NCI-H2107 treated with DMSO at 0.1 percent for 48 hours (cell line): ENCODE data around the gene CNTNAP2.

Source experiments
- DNase-seq: peaks from one replicate; lab custom pipeline; 2025; ENCODE audit not compliant: unreplicated experiment; lab: John Stamatoyannopoulos, UW

CNTNAP2 gene

DNA sequence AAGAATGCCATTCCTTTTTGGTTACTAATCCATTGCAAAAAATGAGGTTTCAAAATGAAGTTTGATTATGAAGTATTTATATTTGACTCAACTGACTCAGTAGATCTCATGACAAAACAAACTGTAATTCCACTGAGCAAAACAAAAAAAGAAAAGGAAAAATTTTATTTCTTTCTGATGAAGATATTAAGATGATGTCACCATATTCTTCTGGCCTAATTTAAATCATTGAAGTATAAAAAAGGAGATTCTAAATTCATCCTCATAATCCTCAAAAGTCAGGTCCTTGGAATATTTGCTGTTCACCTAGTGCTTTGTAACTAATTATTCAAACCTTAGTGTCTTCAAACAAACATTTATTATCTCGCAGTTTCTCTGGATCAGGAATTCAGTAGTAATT is 1183.7 kb downstream of the CNTNAP2 start:
- no peak for DNase-seq

DNA sequence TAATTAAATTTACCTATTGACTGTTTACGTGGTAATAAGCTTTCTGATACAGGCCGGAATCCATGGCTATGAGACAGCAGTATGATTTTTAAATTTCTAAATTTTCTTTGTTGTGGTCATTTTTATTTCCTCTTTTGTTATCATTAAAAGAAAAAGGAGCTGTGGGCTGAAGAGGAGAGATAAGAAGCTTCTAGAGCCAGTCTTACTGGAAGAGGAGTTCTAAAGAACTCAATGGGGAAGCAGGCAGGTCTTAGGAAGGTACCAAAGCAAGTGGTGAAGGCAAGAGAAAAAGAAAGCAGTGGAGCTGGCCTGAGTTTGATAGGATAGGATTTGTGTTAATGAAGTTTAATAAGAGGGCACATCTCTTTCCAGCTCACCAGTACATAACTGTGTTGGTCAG is 1187.8 kb downstream of the CNTNAP2 start:
- no peak for DNase-seq

DNA sequence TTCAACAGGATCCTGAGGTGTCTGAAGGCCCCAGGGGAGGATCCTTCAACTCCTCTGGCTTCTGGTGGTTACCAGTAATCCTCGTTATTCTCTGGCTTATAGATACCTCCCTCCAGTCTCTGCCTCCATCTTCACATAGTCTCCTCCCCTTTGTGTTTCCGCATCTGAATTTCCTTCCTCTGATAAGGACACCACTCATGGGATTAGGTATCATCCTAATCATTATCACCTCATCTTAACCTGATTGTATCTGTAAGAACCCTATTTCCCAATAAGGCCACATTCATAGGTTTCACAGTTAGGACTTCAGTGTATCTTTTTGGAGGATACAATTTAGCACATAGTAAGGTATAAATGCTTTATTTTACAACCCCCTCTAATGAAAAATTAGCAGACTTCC is 1189.2 kb downstream of the CNTNAP2 start:
- DNase-seq = no peak

DNA sequence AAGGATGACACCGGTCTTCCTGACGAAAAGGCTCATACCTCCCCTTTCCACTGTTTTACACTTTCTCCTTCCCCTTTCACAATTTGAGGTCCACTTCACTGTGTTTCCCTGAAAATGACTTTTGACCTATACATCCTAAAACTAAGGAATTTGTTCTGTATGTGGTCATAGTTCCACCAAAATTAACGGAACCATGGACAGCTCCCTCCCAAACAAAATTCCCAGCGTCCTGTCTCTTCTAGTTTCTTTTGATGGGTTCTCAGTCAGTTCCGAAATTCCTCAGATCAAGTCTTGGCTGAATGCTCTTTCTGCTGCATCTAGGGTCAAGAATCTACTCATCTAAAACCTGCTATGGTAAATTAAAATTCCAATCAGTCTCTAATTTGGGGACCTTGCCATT is 1191.9 kb downstream of the CNTNAP2 start:
- no peak for DNase-seq

DNA sequence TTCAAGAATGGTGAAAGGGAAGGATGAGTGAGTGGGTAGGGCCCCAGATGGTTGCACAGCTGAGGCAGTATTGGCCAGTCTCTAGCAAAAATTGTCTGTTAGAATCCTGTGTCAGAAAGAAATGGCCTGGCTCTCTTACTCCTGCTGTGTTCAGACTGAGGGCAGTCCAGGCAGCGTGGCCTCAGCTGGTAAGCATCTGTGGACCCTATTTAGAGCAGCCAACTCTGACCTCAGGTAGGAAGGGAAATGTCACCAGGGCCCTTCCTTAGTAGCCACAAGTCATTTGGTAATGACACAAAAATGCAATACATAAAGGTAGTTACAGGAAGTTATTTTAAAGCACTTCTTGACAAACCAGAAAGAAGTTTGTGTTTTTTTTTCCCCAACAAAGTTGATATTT is 1194.7 kb downstream of the CNTNAP2 start:
- DNase-seq = no peak

DNA sequence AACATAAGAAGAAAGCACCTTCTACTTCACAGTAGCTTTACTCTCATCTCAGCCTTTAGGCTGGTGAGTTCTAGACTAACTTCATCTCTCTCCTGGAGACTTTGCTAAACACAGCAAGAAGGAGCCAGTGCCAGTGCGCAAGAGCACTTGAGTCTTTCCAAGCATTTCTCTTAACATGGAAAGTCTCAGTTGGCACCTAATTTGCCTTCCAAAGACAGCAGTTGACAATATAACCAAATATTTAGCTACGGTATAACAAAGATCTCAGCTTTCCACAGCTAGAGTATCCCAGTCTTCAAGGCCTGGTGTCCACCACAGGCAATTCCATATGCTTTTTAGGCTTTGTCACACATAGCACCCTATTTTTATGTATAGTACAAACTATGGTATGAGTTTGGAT is 1204.9 kb downstream of the CNTNAP2 start:
- DNase-seq = no peak

DNA sequence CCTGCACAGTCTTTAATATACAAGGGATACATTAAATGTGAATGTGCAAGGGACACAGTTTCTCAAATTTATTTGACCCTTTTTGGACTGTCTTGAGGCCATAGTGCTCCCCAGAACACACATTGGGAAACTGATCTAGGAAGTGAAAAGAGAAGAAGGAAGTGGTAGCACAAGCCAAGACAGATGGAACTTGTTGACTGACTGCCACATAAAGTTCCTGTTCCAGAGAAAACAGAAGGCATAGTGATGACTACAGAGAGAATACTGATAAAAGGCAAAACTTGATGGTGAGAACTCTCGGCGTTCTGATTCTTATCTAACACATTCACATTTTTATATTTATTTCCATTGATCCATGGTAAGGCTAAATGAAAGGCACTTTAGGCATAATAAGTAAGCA is 1216.4 kb downstream of the CNTNAP2 start:
- no peak for DNase-seq

DNA sequence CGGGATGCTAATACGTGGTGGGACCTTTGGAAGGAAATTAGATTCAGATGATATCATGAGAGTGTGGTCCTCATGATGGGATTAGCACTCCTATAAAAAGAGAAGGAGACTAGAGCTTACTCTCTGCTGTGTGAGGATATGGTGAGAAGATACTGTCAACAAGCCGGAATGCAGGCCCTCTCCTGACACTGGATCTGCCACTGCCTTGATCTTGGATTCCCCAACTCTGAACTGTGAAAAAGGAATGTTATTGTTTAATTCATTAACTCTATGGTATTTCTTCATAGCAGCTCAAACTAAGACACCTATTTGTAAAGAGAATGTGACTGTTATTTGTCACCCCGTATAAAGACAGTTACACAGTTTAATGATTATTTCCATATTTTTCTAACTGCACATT is 1246.5 kb downstream of the CNTNAP2 start:
- DNase-seq = no peak

DNA sequence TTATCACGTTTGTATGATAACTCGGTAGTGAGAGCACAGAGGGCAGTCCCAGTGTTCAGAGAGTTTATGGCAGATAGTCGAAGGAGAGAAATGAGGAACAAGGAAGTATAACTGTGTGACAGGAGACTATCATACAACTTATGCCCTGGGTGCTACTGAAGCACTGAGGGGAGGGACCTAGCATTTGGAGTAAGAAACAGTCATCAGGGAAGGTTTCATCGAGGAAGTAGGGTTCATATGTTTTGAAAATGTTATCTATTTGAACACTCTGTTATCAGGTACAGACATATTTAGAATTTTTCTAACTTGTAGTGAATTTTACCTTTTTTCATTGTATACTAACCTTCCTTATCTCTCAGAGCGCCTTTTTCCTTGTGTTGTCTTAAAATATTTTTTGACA is 1259.6 kb downstream of the CNTNAP2 start:
- no peak for DNase-seq

DNA sequence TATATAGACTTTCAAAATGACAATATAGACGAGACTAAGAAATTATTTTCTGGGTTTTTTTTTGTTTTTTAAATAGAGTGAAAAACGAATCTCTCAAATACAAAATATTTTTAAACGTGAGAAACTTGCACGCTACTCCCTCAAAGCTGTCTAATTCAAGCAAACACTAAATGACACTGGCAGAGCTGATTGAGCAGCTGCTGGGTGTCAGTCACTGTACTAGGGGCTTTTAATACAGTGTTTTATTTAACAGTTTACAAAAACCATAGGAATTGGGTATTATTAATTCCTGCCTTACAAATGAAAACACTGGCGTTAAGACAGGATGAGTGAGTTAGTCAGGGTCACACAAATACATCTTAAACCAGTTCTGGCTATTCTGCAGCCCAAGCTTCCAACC is 1264.3 kb downstream of the CNTNAP2 start:
- DNase-seq = no peak

DNA sequence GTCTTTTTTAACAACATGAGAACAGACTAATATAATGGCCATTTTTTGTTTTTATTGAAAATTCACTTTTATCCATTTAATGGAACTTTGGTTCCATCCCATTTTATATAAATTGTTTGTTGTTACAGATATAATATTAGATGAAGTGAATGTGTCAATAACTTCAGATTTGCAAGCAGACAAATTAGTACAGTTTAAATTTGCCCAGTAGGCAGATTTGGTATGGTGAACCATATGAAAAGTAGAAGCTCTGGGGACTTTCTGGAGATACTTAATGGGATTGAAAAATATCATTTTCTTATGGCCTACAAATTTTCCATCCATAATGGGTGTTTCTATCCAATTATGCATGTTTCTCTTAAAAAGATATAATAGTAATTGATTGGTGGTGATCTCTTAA is 1277.7 kb downstream of the CNTNAP2 start:
- DNase-seq = no peak

DNA sequence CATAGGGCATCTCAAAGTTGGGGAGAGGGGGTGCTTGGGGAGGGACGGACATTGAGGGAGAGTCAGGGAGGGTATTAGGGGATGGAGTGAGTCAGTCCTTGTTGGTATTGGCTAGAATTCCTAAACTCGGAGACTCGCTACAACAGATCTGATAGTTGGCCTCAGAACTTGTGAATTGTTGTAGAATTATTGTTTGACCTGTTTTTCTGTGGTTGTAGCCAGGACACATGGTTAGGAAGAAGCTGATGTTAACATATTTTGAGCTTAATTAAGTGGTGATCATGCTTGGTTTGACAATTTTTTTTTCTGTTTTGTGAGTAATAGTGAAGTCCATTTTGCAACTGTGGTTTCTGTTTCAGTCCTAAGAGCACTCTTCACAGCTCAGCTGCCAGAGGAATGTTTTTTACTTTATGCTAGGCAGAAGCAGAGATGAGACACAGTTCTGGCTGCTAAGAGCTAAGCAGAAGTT is 1283.7 kb downstream of the CNTNAP2 start:
- DNase-seq = no peak

DNA sequence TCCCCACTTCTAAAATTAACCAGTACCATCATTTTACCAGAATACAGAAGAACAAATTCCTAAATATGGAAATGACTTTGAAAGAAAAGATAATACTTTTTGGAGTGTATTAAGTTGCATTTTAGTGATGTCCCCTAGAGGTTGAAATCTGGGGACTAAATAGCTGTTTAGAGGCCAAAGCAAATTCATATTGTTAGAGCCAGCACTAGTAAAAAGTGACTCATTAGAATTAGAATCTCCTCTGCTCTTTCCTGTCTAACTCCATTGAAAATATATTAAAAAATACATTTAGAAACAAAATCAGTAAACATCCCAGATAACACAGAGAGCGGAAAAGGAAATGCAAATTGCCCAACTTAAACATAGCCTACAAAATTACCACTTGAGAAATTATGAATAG is 1284.3 kb downstream of the CNTNAP2 start:
- no peak for DNase-seq

DNA sequence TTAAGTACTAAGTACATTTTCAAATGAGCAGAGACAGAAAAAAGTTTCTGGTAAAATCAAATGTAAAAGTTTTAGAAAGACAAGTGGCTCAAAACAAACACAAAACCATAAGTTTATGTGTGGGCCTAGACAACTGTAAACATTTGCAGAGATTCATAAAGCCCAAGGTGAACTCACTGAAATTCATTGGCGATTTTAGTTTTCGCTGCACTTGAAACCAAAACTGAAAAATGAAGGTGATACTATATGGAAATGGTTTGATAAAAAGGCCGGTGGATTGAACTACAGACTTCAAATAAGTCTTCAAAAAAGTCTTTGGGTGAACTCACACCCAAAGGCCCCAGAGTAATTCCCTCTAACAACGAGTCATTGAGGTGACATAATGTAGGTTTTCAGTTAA is 1289.0 kb downstream of the CNTNAP2 start:
- no peak for DNase-seq

DNA sequence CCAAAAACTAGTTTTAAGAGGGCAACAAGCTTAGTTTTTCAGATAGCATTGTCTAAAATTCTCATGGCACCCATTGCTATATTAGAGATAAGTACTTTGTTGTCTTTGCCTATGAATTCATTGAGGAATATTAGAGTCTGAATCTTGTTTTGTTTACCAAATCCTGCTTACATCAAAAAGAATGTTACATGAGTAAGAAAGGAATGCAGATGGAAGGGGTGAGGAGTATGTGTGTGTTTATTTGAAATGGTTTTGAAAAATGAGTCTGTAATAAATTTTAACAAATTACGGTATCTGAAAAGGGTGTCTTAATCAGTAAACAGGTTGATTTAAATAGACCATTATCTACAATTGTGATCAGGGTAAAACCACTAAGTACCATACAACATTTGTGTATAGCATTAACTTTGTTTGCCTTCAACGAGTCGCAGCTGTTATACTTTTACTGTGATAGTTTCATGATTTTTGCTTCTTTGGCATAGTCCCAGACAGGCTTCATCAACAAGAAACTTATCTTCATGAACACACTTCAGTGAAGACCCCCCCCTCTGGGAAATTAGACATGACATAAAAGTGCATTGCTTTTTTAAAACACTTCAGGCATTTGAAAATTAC is 1290.0 kb downstream of the CNTNAP2 start:
- no peak for DNase-seq

DNA sequence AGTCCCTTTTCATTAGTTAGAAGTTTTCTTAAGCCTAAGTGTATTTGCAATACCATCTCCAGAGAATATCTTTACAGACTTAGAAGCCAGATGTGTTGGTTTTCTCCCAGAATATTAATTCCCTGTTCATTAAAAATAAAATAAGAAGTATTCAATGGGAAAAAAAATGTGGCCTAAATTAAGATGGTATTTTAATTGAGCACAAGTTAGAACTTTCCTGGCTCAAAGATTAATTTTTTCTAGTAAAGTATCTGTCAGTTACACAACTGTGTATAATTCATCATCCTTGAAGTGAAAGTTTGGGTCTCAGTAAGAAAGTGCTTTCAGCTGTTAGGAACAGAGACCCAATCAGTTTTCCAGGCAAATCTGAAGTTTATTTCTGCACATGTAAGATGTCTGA is 1294.5 kb downstream of the CNTNAP2 start:
- DNase-seq = no peak

DNA sequence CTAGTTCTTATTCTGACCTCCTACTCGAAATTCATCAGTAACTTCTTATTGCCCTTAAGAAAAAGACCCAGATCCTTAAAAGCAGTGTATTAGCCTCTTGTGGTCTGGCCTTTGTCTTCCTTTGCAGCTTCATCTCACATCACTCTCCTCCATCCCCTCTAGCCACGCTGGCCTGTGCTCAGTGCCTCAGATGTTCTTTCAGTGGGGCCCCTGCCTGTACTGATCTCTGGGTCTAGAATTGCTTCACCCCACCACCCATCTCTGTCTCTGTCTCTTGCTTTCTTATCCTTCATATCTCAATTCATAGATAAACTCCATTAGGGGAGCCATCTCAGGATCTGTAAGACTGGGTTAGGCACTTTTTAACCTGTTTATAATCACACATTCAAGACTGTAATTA is 1295.5 kb downstream of the CNTNAP2 start:
- no peak for DNase-seq

DNA sequence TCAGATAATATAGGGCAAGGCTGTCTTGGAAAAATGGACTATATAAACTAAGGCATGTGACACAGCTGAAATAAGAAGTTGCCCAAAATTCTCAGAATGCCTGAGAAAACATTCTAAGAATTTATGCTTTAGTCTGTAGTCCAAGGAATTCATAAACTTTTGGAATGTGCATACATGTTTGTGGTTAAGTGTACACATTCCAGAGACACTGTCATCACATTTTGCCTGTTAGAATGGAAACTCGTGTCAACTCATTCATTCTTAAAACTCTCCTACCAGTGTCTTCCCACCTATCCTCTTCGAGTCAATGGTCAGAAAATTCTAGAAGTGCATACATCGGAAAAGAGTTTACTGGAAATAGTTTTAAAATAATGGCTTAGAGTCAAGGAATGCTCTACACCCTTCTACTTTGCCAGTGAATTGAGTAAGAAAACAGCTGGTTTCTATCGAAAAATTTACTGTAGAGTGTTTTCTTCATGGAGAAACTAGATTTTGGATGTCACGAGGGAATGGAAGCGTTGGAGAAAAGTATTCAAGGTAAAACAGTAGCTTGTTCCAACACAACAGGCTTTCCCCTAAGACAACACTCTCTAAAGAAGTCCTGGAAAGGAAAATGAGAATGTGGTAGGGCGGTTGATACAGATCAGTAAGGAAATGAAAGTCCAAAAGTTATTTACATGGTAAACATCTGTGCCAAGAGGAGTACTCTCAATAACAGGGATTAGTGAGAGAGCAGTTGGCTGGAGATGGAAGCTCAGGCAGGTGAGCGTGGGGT is 1296.4 kb downstream of the CNTNAP2 start:
- no peak for DNase-seq

DNA sequence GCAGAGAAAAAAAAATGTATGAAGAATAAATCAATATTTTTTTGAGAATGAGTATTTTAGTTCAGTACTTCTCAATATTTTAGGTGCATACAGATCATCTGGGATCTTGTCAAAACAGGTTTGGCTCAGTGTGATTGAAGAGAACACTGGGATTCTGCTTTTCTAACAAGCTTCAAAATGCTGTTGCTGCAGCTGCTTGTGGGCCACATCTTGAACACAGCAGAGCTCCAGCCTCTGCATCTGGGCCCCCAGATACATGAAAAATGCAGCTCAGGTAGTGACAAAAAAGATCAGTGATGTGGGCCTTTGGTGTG is 1296.9 kb downstream of the CNTNAP2 start:
- no peak for DNase-seq

DNA sequence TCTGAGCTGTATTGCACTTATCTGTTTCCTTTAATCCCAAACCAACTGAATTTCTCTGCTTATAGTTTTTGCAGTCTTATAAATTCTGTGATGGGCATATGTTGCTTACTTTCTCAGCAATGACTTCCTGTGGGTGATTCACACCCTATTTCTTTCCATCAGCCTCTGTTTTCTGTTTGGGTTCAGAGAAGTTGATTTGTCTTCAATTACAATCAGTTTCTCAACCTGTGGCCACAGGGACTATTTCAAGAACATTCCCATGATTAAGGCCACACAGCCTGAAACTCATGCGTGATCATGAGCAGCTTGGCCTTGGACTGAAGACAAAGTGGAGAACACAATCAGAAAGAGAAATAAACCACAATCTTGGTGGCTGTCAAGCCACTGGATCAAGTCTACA is 1299.4 kb downstream of the CNTNAP2 start:
- no peak for DNase-seq

DNA sequence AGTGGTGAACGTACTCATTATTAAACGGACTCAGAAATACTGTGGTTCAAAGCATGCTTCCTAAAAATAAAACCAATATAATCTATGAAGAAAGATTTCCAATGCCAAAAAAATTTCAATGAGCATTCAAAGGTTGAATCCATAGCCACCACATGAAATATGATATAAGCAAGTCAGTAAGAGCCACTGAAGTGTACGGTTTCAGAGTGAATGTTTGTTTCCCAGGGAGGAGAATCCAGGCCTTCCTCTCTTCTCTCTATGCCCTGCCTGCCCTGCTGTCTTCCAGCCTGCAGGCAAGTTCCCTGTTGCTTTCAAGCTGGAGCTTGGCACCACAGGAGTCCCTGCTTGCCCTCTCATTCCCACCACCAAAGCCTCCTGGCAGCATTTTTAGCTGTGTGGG is 1302.4 kb downstream of the CNTNAP2 start:
- DNase-seq = peak; percentile 55

DNA sequence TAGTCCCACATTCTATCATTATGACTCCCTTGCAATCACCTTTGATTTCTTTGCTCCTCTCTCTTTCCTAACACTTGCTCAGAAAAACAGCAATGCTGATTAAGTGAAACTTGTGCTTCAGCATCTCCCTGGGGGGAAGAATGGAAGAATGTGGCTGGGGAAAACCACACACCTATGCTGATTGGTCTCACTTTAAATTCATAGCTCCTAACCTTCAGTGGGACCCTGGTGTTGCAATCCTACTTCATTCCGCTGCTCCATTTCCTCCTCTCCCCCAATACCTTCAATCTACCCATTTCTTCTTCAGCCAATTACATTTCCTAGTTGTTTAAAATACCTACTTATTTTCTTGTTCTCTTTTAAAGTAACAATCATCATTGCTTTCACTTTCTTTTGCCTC is 1307.3 kb downstream of the CNTNAP2 start:
- DNase-seq = no peak

DNA sequence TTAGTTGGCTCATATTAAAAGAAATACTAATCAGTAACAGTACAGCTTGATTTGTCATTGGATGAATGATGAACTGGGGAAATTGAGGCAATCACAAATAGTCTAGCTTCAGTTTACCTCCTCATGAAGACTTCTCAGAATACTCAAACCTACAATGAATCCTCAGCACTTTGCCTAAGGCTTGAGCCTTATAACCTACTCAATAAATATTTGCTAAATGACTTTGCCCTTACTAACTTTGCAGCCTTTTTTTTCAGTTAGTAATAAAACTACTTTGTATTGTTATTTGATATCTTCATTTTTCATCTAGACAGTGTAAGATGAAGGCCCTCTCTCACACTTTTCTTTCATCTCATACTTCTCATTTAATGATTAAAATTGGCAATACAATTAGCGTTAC is 1311.5 kb downstream of the CNTNAP2 start:
- DNase-seq = no peak
